CD4-positive, alpha-beta T cell treated with Interleukin-10 for 1 hour (primary cell): Measurements from ENCODE around the gene PTGS1.

ENCODE experiments used
- DNase-seq: peaks from one replicate; pipeline ENCODE4 v3.0.0-alpha.2; 2020

The PTGS1 gene

GRCh38 chr9:122376796-122377195 lies 6.0 kb downstream of the PTGS1 start:
- no peak for DNase-seq

GRCh38 chr9:122377241-122378164 lies 6.7 kb downstream of the PTGS1 start:
- no peak for DNase-seq

- no peak for DNase-seq
Measured at GRCh38 chr9:122378236-122378635, 7.4 kb downstream of the PTGS1 start.

GRCh38 chr9:122379340-122379739 lies 8.5 kb downstream of the PTGS1 start:
- no peak for DNase-seq

GRCh38 chr9:122380293-122380692 lies 9.5 kb downstream of the PTGS1 start:
- DNase-seq = no peak

- DNase-seq = no peak
Measured at GRCh38 chr9:122381206-122381950, 10.6 kb downstream of the PTGS1 start.

- DNase-seq = no peak
Measured at GRCh38 chr9:122382901-122383850, 12.4 kb downstream of the PTGS1 start.

GRCh38 chr9:122383992-122384461 lies 13.2 kb downstream of the PTGS1 start:
- DNase-seq = no peak

- DNase-seq = no peak
Measured at GRCh38 chr9:122386311-122386872, 15.6 kb downstream of the PTGS1 start.

- DNase-seq = no peak
Measured at GRCh38 chr9:122387536-122387935, 16.7 kb downstream of the PTGS1 start.

- DNase-seq = no peak
Measured at GRCh38 chr9:122389195-122389594, 18.4 kb downstream of the PTGS1 start.

GRCh38 chr9:122389799-122390481 lies 19.1 kb downstream of the PTGS1 start:
- no peak for DNase-seq

GRCh38 chr9:122392284-122392683 lies 21.5 kb downstream of the PTGS1 start:
- DNase-seq = no peak

GRCh38 chr9:122392714-122393113 lies 21.9 kb downstream of the PTGS1 start:
- DNase-seq = no peak

- no peak for DNase-seq
Measured at GRCh38 chr9:122393284-122393983, 22.6 kb downstream of the PTGS1 start.

GRCh38 chr9:122394265-122395125 lies 23.7 kb downstream of the PTGS1 start:
- no peak for DNase-seq

GRCh38 chr9:122396614-122397148 lies 25.9 kb downstream of the PTGS1 start:
- DNase-seq = no peak

GRCh38 chr9:122397749-122398148 lies 26.9 kb downstream of the PTGS1 start:
- no peak for DNase-seq

- DNase-seq = no peak
Measured at GRCh38 chr9:122398371-122398924, 27.6 kb downstream of the PTGS1 start.
